CD4-positive, CD25-positive, alpha-beta regulatory T cell (primary cell): ENCODE data around the gene NRDE2. TPM values are rescaled to one million over a fixed set of nuclear protein-coding genes. Genes with fewer than 3 reads are reported as not detected.

Source experiments
- ATAC-seq, 2 donors: fragments of 150-1000 bp; cut with Tn5 transposase; one replicate each; pipeline ENCODE4 v1.10.0; 2021; ENCODE audit warnings: low read depth in 2 of 2, moderate number of reproducible peaks in 2 of 2, moderate library complexity in 1 of 2
- DNase-seq, 3 donors: peaks; one replicate each; pipeline versions ENCODE4 v3.0.0 to v3.0.0-alpha.2; 2012 to 2022; ENCODE audit warnings: mixed read lengths in 1 of 3
- H3K27ac ChIP-seq: one replicate; pipeline ENCODE4 v1.7.0; 2013; ENCODE audit warnings: mild to moderate bottlenecking, low read length; ENCODE audit not compliant: insufficient read depth, poor library complexity, severe bottlenecking
- H3K27me3 ChIP-seq: one replicate; pipeline ENCODE4 v1.7.0; 2013; ENCODE audit warnings: low read length; ENCODE audit not compliant: control insufficient read depth, insufficient read depth
- H3K36me3 ChIP-seq: one replicate; pipeline ENCODE4 v1.7.0; 2013; ENCODE audit warnings: mild to moderate bottlenecking, low read length, moderate library complexity; ENCODE audit not compliant: control insufficient read depth, insufficient read depth
- H3K4me1 ChIP-seq: 2 replicates; pipeline ENCODE4 v1.7.0; 2013; ENCODE audit warnings: mild to moderate bottlenecking, low read length; ENCODE audit not compliant: insufficient read depth, control insufficient read depth, poor library complexity, severe bottlenecking
- H3K4me3 ChIP-seq: one replicate; pipeline ENCODE4 v1.7.0; 2013; ENCODE audit warnings: low read depth, mild to moderate bottlenecking, low read length, moderate library complexity
- H3K9me3 ChIP-seq, 2 experiments: 1 replicate in 1 of 2; 2 replicates in 1 of 2; pipeline ENCODE4 v1.7.0; 2013; ENCODE audit warnings: low read length in 2 of 2, mild to moderate bottlenecking in 1 of 2, moderate library complexity in 1 of 2; ENCODE audit not compliant: control insufficient read depth in 2 of 2
- H3K27ac Mint-ChIP-seq, 3 donors: one replicate each; pipeline ENCODE4 v1.8.0; 2020 to 2022; ENCODE audit warnings: mild to moderate bottlenecking in 3 of 3, mixed read lengths in 3 of 3, moderate library complexity in 2 of 3
- H3K27me3 Mint-ChIP-seq: one replicate; pipeline ENCODE4 v1.8.0; 2022; ENCODE audit warnings: mild to moderate bottlenecking, mixed read lengths
- H3K36me3 Mint-ChIP-seq: one replicate; pipeline ENCODE4 v1.8.0; 2020; ENCODE audit warnings: mixed read lengths
- H3K4me1 Mint-ChIP-seq, 4 donors: one replicate each; pipeline ENCODE4 v1.8.0; 2020 to 2022; ENCODE audit warnings: mixed read lengths in 4 of 4, mild to moderate bottlenecking in 1 of 4
- H3K4me3 Mint-ChIP-seq, 4 donors: one replicate each; pipeline ENCODE4 v1.8.0; 2020 to 2022; ENCODE audit warnings: mild to moderate bottlenecking in 4 of 4, mixed read lengths in 4 of 4, moderate library complexity in 3 of 4
- H3K9me3 Mint-ChIP-seq, 7 donors: one replicate each; pipeline ENCODE4 v1.8.0; 2020 to 2022; ENCODE audit warnings: mixed read lengths in 7 of 7, mild to moderate bottlenecking in 3 of 7, moderate library complexity in 2 of 7
- polyA plus RNA-seq, 4 donors: library from polyadenylated mRNA; unstranded; fragments of 300-500 nt; fragmentation: Illumina TruSeq; gene quantifications; one replicate each; pipeline ENCODE4 v1.2.3, GENCODE V29; 2021
- total RNA-seq: library from RNA; stranded (reverse); gene quantifications from one replicate; pipeline ENCODE4 v1.2.3, GENCODE V29; 2022

The NRDE2 gene
- total and polyA plus RNA-seq, 5 donors from 2014 or later, result 7.3 to 25.4 (median 10.8) TPM

DNA sequence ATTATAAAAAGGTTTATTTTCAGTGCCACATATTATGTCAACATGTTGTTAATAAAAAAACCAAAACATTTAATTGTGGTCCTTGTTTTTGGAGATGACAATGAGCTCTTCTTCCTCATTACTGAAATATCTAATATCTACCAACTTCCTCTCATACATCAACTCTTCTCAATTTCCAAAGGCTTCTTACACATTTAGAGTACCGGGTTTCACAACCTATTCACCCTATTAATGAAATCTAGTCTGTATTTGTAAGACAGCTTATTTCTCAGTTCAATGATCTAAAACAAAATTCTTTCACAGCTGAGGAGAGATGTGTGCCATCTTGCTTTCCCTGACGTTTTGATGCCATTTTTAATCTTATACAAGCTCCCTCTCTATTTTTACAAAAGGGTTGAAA, 14.5 kb downstream of the NRDE2 start:
- Histone ChIP-seq H3K27ac (no peak overlapping the region), H3K27me3 (no peaks in the 10 kb centered on the region), H3K9me3 (no peaks in the 10 kb centered on the region), H3K4me1 (no peaks in the 10 kb centered on the region), H3K4me3 (no peak overlapping the region), H3K36me3 (peaks cover 37% of the 10 kb centered on the region)
- no peak for ATAC-seq
- no peak for DNase-seq
- peaks cover 9 to 21% (median 14%) of the 10 kb centered on the region in 4 donors for H3K4me1 Mint-ChIP-seq
- no peak overlapping the region for H3K27ac Mint-ChIP-seq
- H3K4me3 Mint-ChIP-seq, result no peak overlapping the region
- H3K36me3 Mint-ChIP-seq, result peaks cover 52% of the 10 kb centered on the region
- no peaks in the 10 kb centered on the region for H3K27me3 Mint-ChIP-seq
- H3K9me3 Mint-ChIP-seq, result no peaks in the 10 kb centered on the region

DNA sequence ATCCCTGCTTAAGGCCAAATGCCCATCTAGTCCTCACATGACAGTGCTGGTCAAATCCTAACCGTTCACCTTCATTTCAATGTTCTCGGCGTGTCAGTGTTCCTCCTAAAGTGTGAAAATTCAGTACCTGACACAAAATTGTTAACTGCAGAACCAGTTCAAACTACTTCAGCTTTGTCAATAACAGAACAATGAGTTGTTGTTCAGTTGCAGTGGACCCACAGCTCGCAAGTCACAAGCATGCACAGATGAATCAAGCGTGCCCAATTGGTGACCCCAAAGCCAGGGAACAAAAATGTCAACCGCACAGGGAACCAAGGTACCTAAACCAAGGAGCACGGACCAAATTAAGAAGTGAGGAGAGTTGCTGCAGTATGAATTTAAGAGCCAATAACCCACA, 23.2 kb downstream of the NRDE2 start:
- Histone ChIP-seq H3K9me3 (no peaks in the 10 kb centered on the region), H3K4me3 (no peak overlapping the region), H3K27me3 (no peaks in the 10 kb centered on the region), H3K4me1 (no peaks in the 10 kb centered on the region), H3K27ac (no peak overlapping the region), H3K36me3 (peaks cover 60% of the 10 kb centered on the region)
- Mint-ChIP-seq H3K4me3 (no peak overlapping the region), H3K4me1 (peaks cover 2 to 12% (median 9%) of the 10 kb centered on the region in 4 donors), H3K36me3 (peaks cover 61% of the 10 kb centered on the region), H3K27ac (no peak overlapping the region), H3K27me3 (no peaks in the 10 kb centered on the region), H3K9me3 (no peaks in the 10 kb centered on the region)
- no peak for DNase-seq
- ATAC-seq, result no peak

DNA sequence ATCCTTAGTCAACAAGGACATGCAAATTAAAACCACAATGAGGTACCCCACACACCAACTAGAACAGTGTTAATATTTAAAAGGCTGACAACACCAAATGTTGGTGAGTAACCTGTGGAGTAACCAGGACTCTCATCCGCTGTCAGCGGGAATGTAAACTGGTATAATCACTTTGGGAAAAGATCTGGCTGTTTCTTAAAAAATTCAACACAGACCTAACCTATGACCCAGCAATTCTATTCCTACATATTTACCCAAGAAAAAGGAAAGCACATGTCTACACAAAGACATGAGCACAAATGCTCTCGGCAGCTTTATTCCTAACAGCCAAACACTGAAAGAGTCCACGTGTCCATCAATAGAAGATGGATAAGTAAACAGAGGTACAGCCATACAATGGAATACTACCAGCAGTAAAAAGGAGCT, 26.6 kb downstream of the NRDE2 start:
- Histone ChIP-seq H3K27me3 (no peaks in the 10 kb centered on the region), H3K9me3 (no peaks in the 10 kb centered on the region), H3K36me3 (peaks cover 57% of the 10 kb centered on the region), H3K4me3 (no peak overlapping the region), H3K27ac (no peak overlapping the region), H3K4me1 (no peaks in the 10 kb centered on the region)
- Mint-ChIP-seq H3K36me3 (peaks cover 58% of the 10 kb centered on the region), H3K27me3 (no peaks in the 10 kb centered on the region), H3K4me3 (no peak overlapping the region), H3K4me1 (peaks cover 10 to 20% (median 15%) of the 10 kb centered on the region in 4 donors), H3K9me3 (peaks cover 0 to 1% (median 0%) of the 10 kb centered on the region in 7 donors), H3K27ac (no peak overlapping the region)
- DNase-seq (no peak), ATAC-seq (no peak)

DNA sequence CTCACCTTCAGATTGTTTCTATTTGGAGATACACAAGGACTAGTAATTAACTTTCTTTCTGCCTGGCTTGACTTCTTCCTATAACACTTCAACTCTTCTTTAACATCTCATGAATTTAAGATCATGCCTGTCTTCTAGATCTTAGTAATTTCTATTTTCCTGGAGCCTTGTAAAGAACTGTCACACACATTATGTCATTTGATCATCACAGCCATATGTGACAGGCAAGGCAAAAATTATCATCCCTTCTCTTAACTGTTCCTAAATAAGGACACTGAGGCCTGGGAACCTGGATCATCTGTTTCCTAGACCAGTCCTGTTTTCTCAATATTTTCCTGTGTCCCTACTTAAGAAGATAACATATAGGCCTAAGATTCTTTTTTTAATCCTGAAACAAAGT, 27.2 kb downstream of the NRDE2 start:
- Mint-ChIP-seq H3K27ac (no peak overlapping the region), H3K4me1 (peaks cover 7 to 20% (median 14%) of the 10 kb centered on the region in 4 donors), H3K36me3 (peaks cover 52% of the 10 kb centered on the region), H3K27me3 (no peaks in the 10 kb centered on the region), H3K9me3 (peaks cover 0 to 1% (median 0%) of the 10 kb centered on the region in 7 donors), H3K4me3 (no peak overlapping the region)
- Histone ChIP-seq H3K27ac (no peak overlapping the region), H3K27me3 (no peaks in the 10 kb centered on the region), H3K9me3 (no peaks in the 10 kb centered on the region), H3K4me3 (no peak overlapping the region), H3K4me1 (no peaks in the 10 kb centered on the region), H3K36me3 (peaks cover 51% of the 10 kb centered on the region)
- no peak for ATAC-seq
- no peak for DNase-seq

DNA sequence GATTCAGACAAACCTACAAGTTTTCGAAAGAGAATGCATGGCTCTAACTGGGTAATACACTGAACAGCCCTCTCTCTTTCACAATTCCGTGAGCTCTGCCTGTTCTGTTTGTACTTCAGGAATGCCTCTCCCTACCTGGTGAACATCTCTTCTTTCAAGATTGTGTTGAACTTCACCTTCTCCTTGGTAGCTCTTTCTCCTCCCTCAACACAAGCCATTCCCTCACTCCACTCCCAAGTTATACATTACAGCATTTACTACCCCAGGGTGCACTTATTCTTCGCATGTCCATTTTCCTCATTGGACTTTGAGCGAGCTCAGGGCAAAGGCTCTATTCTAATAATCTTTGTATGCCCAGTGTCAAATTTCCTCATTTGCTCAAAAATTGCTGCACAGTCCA, 28.3 kb downstream of the NRDE2 start:
- no peak overlapping the region for H3K4me3 ChIP-seq
- Mint-ChIP-seq H3K9me3 (peaks cover 0 to 1% (median 0%) of the 10 kb centered on the region in 7 donors), H3K36me3 (peaks cover 45% of the 10 kb centered on the region), H3K27me3 (no peaks in the 10 kb centered on the region), H3K27ac (peak overlapping the region in 2 of 3 donors; percentile 29 to 46), H3K4me1 (peaks cover 5 to 20% (median 14%) of the 10 kb centered on the region in 4 donors), H3K4me3 (no peak overlapping the region)
- ATAC-seq, result no peak
- no peaks in the 10 kb centered on the region for H3K9me3 ChIP-seq
- H3K27me3 ChIP-seq, result no peaks in the 10 kb centered on the region
- peaks cover 44% of the 10 kb centered on the region for H3K36me3 ChIP-seq
- H3K27ac ChIP-seq, result no peak overlapping the region
- H3K4me1 ChIP-seq, result no peaks in the 10 kb centered on the region
- no peak for DNase-seq

DNA sequence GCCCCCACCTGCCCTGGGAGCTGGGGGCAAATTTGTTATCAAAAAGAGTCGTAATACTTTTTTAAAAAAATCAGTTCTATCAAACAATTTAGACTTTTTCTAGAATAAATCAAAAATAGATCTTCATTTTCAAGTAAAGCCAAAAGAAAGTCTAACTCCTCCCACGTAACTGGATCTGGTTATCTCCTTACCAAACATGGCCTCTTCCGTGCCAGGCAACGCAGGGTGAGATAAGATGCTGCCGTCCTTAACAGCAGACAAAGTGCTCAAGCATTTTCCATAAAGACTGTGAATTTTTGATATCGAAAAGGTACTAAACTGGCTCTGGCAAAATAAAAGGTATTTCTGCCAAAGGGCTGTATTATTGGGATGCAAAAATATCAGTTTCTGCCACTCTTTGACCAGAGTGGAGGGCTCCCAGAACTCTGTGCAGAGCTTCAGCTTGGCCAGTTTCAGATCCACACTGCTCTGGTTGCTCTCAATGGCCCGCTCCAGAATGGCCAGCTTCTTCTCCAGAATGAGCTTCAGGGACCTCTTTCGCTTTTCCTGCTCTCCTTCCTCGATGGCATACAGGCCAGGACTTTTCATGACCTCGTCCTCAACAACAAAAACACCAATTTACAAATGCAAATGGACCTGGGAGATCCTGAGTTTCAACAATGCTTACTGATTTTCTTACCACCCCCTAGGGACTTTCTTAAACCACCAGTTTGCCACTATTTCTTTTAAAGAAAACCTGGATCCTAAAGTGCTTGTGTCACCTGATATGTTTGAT, 29.0 kb downstream of the NRDE2 start:
- H3K27ac Mint-ChIP-seq, result peak overlapping the region in 1 of 3 donors; percentile 35
- peak overlapping the region in 1 of 4 donors; percentile 68 for H3K4me3 Mint-ChIP-seq
- H3K4me1 Mint-ChIP-seq, result peaks cover 5 to 20% (median 14%) of the 10 kb centered on the region in 4 donors
- no peaks in the 10 kb centered on the region for H3K27me3 Mint-ChIP-seq
- peaks cover 41% of the 10 kb centered on the region for H3K36me3 Mint-ChIP-seq
- Histone ChIP-seq H3K36me3 (peaks cover 48% of the 10 kb centered on the region), H3K27ac (no peak overlapping the region), H3K4me3 (no peak overlapping the region), H3K4me1 (no peaks in the 10 kb centered on the region), H3K27me3 (no peaks in the 10 kb centered on the region), H3K9me3 (no peaks in the 10 kb centered on the region)
- no peak for DNase-seq
- no peak for ATAC-seq
- H3K9me3 Mint-ChIP-seq, result peaks cover 0 to 1% (median 0%) of the 10 kb centered on the region in 7 donors

DNA sequence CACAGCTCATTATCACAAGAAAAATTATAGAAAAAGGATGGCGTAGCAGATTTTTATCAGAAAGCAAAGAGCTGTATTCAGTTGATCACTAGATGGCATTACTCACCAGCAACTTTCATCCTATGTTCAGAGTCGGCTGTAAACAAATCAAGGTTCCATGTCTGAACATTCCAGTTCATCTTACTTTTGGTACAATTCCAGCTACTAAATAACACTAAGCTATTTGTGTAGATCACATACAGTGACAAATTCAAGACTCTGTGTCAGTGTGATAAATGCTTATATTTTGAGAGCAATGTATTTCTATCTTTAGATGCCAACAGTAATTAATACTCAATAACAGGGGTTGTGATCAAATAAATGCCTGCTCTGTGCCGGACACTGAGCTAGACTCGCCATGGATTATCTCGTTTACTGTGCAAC, 30.1 kb downstream of the NRDE2 start:
- Mint-ChIP-seq H3K36me3 (peaks cover 37% of the 10 kb centered on the region), H3K27ac (peak overlapping the region in 1 of 3 donors; percentile 13), H3K4me1 (peaks cover 0 to 20% (median 13%) of the 10 kb centered on the region in 4 donors), H3K9me3 (peaks cover 0 to 1% (median 0%) of the 10 kb centered on the region in 7 donors), H3K4me3 (no peak overlapping the region), H3K27me3 (no peaks in the 10 kb centered on the region)
- H3K27me3 ChIP-seq, result no peaks in the 10 kb centered on the region
- no peaks in the 10 kb centered on the region for H3K4me1 ChIP-seq
- no peak for ATAC-seq
- H3K27ac ChIP-seq, result no peak overlapping the region
- peak in 2 of 3 donors; percentile 11 to 20 for DNase-seq
- no peak overlapping the region for H3K4me3 ChIP-seq
- H3K36me3 ChIP-seq, result peaks cover 45% of the 10 kb centered on the region
- no peaks in the 10 kb centered on the region for H3K9me3 ChIP-seq

DNA sequence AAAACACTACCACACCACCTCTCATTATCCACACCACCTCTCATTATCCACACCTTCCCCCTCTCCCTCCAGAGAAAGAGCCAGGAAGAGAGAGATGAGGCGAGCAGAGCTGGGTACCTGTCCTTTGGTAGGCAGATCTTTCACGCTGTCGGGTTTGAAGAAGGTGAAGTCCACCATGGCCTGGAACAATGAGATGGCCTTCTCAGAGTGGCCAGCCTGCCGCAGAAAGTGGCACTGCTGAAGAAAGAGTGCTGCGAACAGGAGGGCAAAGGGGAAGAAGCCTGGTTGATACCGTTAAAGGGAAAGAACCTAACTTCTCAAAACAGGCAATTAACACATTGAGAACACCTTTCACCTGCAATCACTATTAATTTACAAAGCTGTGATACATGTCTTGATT, 30.6 kb downstream of the NRDE2 start:
- peak overlapping the region in 1 of 3 donors; percentile 73 for H3K27ac Mint-ChIP-seq

More for the DNA sequence above, 30.6 kb downstream of the NRDE2 start:
- Histone ChIP-seq H3K4me3 (no peak overlapping the region), H3K36me3 (peaks cover 47% of the 10 kb centered on the region), H3K27ac (no peak overlapping the region), H3K9me3 (no peaks in the 10 kb centered on the region), H3K4me1 (no peaks in the 10 kb centered on the region), H3K27me3 (no peaks in the 10 kb centered on the region)
- peaks cover 0 to 20% (median 12%) of the 10 kb centered on the region in 4 donors for H3K4me1 Mint-ChIP-seq
- peaks cover 37% of the 10 kb centered on the region for H3K36me3 Mint-ChIP-seq
- no peak for DNase-seq
- H3K27me3 Mint-ChIP-seq, result no peaks in the 10 kb centered on the region
- peaks cover 0 to 1% (median 0%) of the 10 kb centered on the region in 7 donors for H3K9me3 Mint-ChIP-seq
- ATAC-seq, result no peak
- no peak overlapping the region for H3K4me3 Mint-ChIP-seq
